ENCODE data around the gene VTN.
A peak's percentile ranks its signal among the peaks of the same experiment; 100 is the strongest.

The VTN gene

DNA sequence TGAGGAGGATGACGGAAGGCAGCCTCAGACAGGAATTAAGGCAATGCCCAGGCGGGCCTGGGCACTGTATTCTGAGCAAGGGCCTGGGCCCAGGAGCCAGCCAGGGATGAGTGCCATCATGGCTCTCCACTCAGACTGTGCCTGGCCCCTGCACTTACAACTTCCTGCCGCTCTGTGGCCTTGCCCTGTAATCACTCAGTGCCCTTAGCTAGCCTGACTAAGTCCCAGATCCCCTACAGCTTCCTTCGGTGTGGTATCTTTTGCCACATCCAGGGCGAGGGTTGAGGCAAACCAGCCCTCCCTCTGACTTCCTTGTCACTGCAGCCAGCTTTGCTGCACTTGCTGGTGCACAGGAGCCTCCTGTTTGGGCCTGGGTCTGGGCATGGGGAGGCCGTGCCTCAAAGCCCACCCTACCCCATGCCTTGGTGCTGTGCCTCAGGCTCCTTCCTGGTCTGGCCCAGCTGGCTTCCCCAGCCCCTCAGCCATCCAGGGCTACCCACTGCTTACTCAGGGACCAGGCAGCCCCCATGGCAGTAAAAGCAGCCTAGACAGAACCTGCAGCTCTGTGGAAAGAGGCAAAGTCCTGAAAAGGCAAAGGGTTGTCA is 26.6 kb upstream of the VTN start:
- DNase-seq: no peak

- DNase-seq: no peak
These were observed 25.9 kb upstream of the VTN start for GRCh38 chr17:28395968-28396367.

DNA sequence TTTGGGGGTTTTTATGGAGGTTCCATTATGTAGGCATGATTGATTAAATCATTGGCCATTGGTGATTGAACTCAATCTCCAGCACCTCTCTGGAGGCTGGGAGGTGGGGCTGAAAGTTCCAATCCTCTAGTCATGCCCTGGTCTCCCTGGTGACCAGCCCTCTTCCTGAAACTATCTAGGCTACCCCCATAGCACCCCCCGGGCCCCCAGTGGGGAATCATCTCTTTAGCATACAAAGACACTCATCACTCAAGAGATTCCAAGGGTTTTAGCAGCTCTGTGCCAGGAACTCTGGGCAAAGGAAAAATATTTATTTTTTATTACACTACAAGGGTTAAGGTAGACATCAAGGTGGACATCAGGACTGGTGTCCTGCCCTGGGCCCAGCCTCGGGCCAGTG is 25.3 kb upstream of the VTN start:
- no peak for DNase-seq

- no peak for DNase-seq
These were observed 24.4 kb upstream of the VTN start for GRCh38 chr17:28394337-28395116.

GRCh38 chr17:28392491-28392890 is 22.4 kb upstream of the VTN start:
- DNase-seq: no peak

DNA sequence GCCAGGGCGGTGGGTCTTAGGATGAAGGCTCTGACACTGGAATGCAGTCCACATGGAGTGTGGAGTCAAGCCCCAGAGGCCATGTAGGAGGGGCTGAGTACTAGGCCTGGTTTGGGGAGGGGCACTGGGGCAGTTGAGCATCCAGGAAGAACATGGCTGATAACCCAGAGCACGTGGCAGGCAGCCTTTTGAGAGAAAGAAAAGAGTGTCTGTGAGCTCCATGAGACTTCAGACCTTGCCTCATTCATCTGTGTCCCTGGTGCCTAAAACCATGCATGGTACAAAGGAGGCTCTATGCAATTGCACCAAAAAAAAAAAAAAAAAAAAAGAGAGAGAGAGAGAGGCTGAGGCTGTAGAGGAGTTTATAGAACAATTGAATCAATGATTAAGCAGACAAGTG is 21.3 kb upstream of the VTN start:
- no peak for DNase-seq

DNA sequence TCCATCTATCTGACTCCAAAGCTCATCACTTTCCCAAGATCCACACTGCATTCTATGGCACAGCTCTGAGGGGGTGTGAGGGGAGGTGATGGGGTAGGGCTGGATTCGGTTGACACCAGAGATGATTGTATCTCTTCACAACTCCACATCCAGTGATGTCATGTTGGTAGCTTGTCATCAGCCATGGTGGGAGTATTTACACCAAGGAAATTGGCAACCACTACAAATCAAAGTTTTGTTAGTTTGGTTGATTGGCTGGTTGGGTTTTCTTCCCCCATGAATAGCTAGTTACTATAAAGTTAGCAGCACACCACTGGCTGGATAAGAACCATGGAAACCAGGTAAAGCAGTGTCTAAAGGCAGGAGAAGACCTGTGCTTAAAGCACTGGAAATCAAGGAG is 20.9 kb upstream of the VTN start:
- DNase-seq: no peak

- DNase-seq: no peak
These were observed 20.5 kb upstream of the VTN start for GRCh38 chr17:28390563-28390962.

- no peak for DNase-seq
These were observed 20.0 kb upstream of the VTN start for GRCh38 chr17:28390141-28390540.

DNA sequence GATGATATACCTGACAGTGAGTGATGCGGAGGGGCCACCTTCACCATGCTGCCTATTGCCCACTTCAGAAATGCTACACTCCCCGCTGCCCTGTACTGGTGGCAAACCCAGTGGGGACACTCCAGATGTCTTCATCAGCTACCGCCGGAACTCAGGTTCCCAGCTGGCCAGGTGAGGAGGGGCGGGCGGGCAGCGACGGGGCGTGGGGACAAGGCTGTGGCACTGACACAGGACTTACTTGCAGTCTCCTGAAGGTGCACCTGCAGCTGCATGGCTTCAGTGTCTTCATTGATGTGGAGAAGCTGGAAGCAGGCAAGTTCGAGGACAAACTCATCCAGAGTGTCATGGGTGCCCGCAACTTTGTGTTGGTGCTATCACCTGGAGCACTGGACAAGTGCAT is 18.0 kb upstream of the VTN start:
- no peak for DNase-seq

DNA sequence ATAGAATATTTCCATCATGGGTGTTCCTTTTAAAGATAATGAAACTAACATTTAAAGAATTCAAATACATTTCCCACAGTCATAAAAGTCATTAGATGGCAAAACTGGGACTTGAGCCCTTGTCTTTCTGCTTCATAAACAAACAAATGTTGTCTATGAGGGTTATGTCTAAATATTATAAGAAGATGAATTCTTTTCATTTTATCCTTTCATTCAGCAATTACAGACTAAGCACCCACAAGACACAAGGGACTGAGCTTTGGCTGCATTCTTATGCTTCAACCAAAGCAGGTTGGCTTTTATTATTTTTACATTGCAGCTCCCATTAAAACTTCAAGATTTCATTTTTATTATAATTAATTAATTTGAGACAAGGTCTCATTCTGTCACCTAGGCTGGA is 16.3 kb upstream of the VTN start:
- no peak for DNase-seq

- DNase-seq: no peak
These were observed 15.3 kb upstream of the VTN start for GRCh38 chr17:28385406-28385805.

- DNase-seq: no peak
These were observed 14.9 kb upstream of the VTN start for GRCh38 chr17:28385037-28385400.

- DNase-seq: peak in 4 of 58 donors; percentile 11 to 30 (median 20)
These were observed 14.4 kb upstream of the VTN start for GRCh38 chr17:28384281-28385036.

DNA sequence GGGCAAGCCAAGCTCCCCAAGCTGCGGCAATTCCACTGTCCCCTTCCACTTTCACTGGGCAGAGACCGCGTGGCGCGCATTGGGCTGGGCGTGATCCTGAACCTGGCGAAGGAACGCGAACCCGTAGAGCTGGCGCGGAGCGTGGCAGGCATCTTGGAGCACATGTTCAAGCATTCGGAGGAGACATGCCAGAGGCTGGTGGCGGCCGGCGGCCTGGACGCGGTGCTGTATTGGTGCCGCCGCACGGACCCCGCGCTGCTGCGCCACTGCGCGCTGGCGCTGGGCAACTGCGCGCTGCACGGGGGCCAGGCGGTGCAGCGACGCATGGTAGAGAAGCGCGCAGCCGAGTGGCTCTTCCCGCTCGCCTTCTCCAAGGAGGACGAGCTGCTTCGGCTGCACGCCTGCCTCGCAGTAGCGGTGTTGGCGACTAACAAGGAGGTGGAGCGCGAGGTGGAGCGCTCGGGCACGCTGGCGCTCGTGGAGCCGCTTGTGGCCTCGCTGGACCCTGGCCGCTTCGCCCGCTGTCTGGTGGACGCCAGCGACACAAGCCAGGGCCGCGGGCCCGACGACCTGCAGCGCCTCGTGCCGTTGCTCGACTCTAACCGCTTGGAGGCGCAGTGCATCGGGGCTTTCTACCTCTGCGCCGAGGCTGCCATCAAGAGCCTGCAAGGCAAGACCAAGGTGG is 11.2 kb upstream of the VTN start:
- DNase-seq: peak in 12 of 58 donors; percentile 9 to 67 (median 48)

- no peak for DNase-seq
These were observed 10.0 kb upstream of the VTN start for GRCh38 chr17:28379814-28380801.

DNA sequence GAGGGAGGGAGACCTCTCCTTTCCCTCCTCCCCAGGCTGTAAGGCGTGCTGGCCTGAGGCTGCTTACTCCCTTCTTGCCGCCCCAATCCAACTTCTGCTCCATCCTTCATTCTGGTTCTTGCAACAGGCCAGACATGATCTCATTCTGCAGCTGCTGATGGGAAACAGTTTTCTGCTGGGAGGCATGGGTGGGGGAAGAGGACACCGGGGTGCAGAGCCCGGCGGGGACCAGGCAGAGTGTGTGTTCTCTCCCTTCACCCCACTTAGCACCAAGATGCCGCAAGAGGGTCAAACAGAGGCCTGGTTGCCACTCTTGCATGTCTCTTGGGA is 2.8 kb upstream of the VTN start:
- peak in 2 of 58 donors; percentile 23 to 60 for DNase-seq

DNA sequence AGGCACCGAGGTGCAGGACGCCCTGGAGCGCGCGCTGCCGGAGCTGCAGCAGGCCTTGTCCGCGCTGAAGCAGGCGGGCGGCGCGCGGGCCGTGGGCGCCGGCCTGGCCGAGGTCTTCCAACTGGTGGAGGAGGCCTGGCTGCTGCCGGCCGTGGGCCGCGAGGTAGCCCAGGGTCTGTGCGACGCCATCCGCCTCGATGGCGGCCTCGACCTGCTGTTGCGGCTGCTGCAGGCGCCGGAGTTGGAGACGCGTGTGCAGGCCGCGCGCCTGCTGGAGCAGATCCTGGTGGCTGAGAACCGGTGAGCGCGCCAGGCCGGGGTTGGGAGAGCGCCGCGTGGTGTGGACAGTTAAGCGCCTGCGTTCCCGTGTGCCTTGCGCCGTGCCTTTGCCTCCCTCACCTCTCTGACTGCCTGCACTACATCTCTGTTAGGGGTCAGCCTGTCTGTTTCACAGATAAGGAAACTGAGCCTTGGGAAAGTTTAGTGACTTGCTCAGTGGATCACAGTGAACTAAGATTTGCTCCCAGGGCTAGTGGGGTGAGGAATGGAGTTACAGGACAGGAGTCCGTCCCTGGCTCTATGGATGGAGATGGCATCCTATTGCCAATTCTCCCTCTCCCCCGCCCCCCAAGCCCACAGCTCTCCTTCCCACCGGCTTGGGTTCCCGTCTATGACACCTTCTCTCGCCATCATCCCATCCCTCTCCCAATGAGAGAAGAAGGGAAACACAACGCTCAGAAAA is 2.3 kb upstream of the VTN start:
- DNase-seq: peak in 14 of 58 donors; percentile 19 to 58 (median 46)

DNA sequence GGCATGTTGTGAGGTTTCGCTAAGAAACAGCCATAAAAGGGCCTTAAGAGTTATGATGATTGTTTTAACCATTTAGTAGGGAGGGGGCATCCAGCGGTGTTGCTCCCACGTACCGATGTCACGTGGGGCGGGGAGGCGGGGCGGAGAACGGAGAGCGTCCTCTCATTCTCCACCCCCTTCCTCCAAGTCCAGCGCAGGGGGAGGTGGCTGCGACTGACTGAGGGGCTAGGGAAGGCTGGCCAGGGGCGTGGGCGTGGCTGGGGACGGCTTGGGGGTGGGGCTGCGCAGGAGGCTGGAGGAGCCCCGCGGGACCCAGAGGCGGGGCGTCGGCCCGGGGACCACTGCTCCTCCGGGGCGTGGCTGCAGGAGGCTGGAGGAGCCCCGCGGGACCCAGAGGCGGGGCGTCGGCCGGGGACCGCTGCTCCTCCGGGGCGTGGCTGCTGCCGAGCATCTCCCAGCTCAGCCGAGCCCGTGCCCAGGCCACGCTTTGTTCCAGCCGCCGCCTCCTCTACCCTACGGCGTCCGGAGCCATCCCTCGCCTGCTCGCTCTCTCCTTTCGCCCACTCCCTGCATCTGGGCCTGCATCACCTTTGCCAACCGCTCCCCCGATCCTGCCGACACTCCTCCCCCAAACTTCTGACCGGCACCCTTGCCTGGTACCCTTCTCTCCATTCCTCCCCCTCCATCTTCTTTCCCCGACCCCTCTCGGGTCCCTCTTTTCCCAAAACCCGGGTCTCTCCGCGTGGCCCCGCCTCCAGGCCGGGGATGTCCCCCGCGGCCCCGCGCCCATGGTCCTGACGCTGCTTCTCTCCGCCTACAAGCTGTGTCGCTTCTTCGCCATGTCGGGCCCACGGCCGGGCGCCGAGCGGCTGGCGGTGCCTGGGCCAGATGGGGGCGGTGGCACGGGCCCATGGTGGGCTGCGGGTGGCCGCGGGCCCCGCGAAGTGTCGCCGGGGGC is 1.4 kb upstream of the VTN start, which contains the start of gene SARM1:
SARM1 (plus strand) TSS at position 450 of the 958 bp plus-strand sequence; CDS start at position 789, 339 bp downstream.
- DNase-seq: peak in 54 of 58 donors; percentile 32 to 86 (median 72)
